AG04449 (cell line): ENCODE data around the gene SYT17.

ENCODE experiments used
- CTCF ChIA-PET: fragments of 350-600 bp; formaldehyde crosslinking; extraction: SDS; loops from one replicate; lab custom pipeline; 2021; ENCODE audit warnings: antibody characterized with exemption; lab: Yijun Ruan, JAX
- POLR2A ChIA-PET: fragments of 400-600, 350-600 bp; formaldehyde crosslinking; extraction: SDS; loops from one replicate; lab custom pipeline; 2020; ENCODE audit warnings: antibody characterized with exemption, inconsistent platforms; lab: Yijun Ruan, JAX
- DNase-seq: peaks from one replicate; pipeline ENCODE4 v3.0.0-alpha.2; 2010; ENCODE audit warnings: low read depth, low spot score
- H3K4me3 ChIP-seq: 2 replicates; pipeline ENCODE4 v1.5.1; 2011; ENCODE audit warnings: low read depth, mild to moderate bottlenecking, control low read depth, low read length
- TF ChIP-seq, protein P1 (sequence below): IDR thresholded peaks from one replicate; pipeline ENCODE4 v1.5.1; 2011; ENCODE audit warnings: mild to moderate bottlenecking, moderate library complexity, low read length, control low read depth, inconsistent platforms; ENCODE audit not compliant: insufficient read depth; ENCODE audit errors: missing control alignments

Gene SYT17

DNA sequence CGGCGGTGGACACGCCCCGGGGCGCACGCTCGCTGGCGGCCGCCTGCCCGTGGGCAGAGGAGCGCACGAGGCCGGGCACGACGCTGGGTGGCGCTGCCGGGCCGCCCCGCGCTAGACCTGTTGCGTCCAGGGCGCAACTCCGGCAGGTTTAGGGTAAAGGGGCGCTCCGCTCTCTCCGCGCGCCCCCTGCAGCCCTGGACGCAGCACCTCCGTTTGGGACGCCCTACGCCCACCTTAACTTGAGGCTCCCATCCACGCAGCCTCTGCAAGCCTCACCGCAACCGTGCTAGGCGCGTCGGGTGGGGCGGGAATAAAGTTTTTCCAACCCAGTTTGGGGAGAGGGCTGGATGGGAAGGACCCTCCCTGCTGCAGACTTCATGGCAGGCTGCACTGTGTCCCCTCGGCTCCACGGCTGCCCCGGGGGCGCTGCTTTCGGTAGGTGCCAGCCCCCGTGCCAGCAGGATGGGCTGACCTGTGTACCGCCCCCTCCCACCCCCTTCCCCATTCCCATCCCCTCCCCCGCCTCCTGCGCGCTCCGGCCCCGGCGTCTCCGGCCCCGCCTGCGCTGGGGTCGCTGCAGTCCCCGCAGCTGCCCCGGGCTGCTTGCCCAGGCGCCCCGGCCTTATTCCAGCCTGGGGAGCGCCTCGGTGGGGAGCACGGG lies at the start of gene SYT17:
SYT17 (plus strand) TSS at position 531 of the 661 bp plus-strand sequence. CDS start 407 bp downstream, outside the sequence.
- TF ChIP-seq, protein P1, sequence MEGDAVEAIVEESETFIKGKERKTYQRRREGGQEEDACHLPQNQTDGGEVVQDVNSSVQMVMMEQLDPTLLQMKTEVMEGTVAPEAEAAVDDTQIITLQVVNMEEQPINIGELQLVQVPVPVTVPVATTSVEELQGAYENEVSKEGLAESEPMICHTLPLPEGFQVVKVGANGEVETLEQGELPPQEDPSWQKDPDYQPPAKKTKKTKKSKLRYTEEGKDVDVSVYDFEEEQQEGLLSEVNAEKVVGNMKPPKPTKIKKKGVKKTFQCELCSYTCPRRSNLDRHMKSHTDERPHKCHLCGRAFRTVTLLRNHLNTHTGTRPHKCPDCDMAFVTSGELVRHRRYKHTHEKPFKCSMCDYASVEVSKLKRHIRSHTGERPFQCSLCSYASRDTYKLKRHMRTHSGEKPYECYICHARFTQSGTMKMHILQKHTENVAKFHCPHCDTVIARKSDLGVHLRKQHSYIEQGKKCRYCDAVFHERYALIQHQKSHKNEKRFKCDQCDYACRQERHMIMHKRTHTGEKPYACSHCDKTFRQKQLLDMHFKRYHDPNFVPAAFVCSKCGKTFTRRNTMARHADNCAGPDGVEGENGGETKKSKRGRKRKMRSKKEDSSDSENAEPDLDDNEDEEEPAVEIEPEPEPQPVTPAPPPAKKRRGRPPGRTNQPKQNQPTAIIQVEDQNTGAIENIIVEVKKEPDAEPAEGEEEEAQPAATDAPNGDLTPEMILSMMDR: peak; percentile 56
- H3K4me3 ChIP-seq: peak within 1 kb of the TSS; percentile 18; the same call in 1 of the 2 replicates
- ChIA-PET POLR2A (no interaction called here), CTCF (interaction anchor here (1.2 kb wide), 1 partner anchor 10 kb away, joined by 5 read pairs; no protein-coding TSS in a partner anchor)
- DNase-seq: no peak

DNA sequence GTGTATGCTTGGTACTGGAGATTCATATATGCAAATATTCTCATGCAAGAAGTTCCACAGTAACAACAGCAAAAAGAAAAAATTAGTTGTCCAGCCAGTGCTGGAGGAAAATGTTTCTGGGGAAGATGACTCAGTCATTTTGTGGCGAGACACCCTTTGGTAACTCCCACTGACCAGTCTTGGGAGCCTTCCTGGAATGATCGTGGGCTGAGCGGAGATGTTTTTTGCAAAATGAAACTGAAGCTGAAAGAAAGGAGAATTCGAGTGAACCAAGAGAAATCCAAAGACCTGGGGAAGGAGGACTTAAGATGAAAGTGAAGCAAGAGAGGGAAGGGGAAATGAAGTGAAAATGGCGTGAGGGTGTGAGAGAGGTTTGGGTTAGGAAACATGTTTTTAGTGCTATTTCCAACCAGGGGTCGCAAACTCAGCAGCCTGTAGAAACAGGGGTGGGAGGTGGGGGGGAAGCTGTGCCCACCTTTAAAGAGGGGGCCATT lies 49.1 kb upstream of the SYT17 start:
- POLR2A ChIA-PET: interaction anchor here (0.6 to 1.2 kb wide), 3 partner anchors 12 to 65 kb away, joined by 3 to 4 read pairs (median 4); no protein-coding TSS in a partner anchor
- TF ChIP-seq, protein P1: no peak
- H3K4me3 ChIP-seq: peak overlapping the region; percentile 64
- CTCF ChIA-PET: interaction anchor here (1.3 to 4.4 kb wide), 6 partner anchors 10 to 257 kb away, joined by 3 to 17 read pairs (median 4); partner anchors contain the start of gene TMC7
- peak; percentile 72 for DNase-seq

- peak; percentile 69 for DNase-seq
- ChIA-PET POLR2A (interaction anchor here (1.0 to 1.2 kb wide), 2 partner anchors 11 to 34 kb away, joined by 3 to 4 read pairs; no protein-coding TSS in a partner anchor), CTCF (interaction anchor here (1.3 to 4.4 kb wide), 6 partner anchors 9 to 256 kb away, joined by 3 to 17 read pairs (median 4); partner anchors contain the start of gene TMC7)
- TF ChIP-seq, protein P1: no peak
- peak overlapping the region; percentile 64 for H3K4me3 ChIP-seq
Observed at GRCh38 chr16:19119564-19119963, 48.5 kb upstream of the SYT17 start.

DNA sequence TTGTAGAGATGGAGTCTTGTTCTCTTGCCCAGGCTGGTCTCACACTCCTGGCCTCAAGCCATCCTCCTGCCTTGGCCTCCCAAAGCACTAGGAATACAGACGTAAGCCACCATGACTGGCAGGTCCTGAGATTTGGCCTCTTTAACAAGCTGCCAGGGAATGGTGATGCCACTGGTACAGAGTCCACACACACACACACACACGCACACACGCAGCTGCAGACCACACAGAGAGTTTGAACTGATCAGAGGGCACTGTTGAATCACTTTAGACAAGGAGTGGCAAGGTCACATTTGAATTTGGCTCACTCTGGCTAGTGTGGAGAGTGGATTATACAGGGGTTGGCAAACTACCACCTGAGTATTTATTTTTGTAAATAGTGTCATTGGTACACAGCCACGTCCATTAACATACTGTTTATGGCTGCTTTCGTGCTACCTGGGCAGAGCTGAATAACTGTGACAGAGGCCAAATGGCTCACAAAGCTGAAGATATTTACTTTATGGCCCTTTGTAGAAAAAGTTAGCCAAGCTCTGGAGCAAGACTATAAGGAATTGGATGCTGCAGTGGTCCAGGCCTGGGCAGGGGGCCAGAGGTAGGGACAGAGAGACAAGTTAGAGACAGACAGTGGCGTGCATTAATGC lies 44.4 kb upstream of the SYT17 start:
- DNase-seq: no peak
- no peak overlapping the region for H3K4me3 ChIP-seq
- POLR2A ChIA-PET: interaction anchor here (0.7 to 1.5 kb wide), 2 partner anchors 8 to 12 kb away, joined by 3 to 4 read pairs; no protein-coding TSS in a partner anchor
- TF ChIP-seq, protein P1: no peak
- CTCF ChIA-PET: interaction anchor here (2.0 kb wide), 1 partner anchor 38 kb away, joined by 10 read pairs; no protein-coding TSS in a partner anchor

DNA sequence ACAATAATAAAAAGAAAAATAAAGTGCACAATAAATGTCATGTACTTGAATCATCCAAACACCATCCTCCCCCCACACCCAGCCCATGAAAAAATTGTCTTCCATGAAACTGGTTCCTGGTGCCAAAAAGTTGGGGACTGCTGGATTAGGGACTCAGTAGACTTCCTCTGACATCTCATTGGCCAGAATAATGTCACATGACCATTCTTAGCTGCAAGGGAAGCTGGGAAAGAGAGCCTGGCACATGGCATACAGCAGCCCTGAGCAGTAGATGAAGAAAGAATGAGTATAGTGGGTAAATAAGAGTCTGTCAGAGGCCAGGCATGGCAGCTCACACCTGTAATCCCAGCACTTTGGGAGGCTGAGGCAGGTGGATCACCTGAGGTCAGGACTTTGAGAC lies 41.7 kb upstream of the SYT17 start:
- ChIA-PET POLR2A (no interaction called here), CTCF (no interaction called here)
- DNase-seq: no peak
- H3K4me3 ChIP-seq: no peak overlapping the region
- TF ChIP-seq, protein P1: no peak
